Cardiac muscle cell (in vitro differentiated cells and primary cell): ENCODE data around the gene NOVA2. TPM values are rescaled to one million over a fixed set of nuclear protein-coding genes. Genes with fewer than 3 reads are reported as not detected.
A peak's percentile ranks its signal among the peaks of the same experiment; 100 is the strongest.

Experiments
- DNase-seq, 2 donors: peaks; one replicate each; pipeline versions ENCODE4 v3.0.0 to v3.0.0-alpha.2; 2010 to 2017; ENCODE audit warnings: low read depth in 1 of 2, low spot score in 1 of 2
- H3K27ac ChIP-seq: fragments of 200-600 bp; sonication (generic); 2 replicates; pipeline ENCODE4 v1.5.1; 2016
- H3K27me3 ChIP-seq: fragments of 200-600 bp; sonication (generic); 2 replicates; pipeline ENCODE4 v1.6.0; 2016; ENCODE audit warnings: control low read depth
- H3K36me3 ChIP-seq: fragments of 200-600 bp; sonication (generic); 2 replicates; pipeline ENCODE4 v1.5.1; 2016; ENCODE audit warnings: control low read depth
- H3K4me1 ChIP-seq: fragments of 200-600 bp; sonication (generic); 2 replicates; pipeline ENCODE4 v1.8.1; 2017; ENCODE audit warnings: low read depth, mild to moderate bottlenecking, mixed run types
- H3K4me3 ChIP-seq: fragments of 200-600 bp; sonication (generic); 2 replicates; pipeline ENCODE4 v1.5.1; 2016; ENCODE audit warnings: mild to moderate bottlenecking
- H3K9me3 ChIP-seq: fragments of 200-600 bp; sonication (generic); 2 replicates; pipeline ENCODE4 v1.5.1; 2017; ENCODE audit warnings: low read depth, mild to moderate bottlenecking, control low read depth
- CTCF ChIP-seq: IDR thresholded peaks from 2 replicates; pipeline ENCODE4 v1.5.1; 2012; ENCODE audit warnings: low read depth, mild to moderate bottlenecking, low read length
- polyA plus RNA-seq: library from polyadenylated mRNA; unstranded; fragments of >200 nt; fragmentation: Nextera tagmentation; extraction: Ambion mirVana; gene quantifications from 2 replicates; pipeline ENCODE4 v1.2.1, GENCODE V29; 2016
- total RNA-seq: library from RNA; depleted of rRNA; stranded (reverse); fragments of >200 nt; gene quantifications from 2 replicates; pipeline ENCODE4 v1.2.3, GENCODE V29; 2016

Gene NOVA2
- total and polyA plus RNA-seq, 2 experiments from 2014 or later: 0.17 to 0.71 TPM

GRCh38 chr19:45958320-45958719 lies 15.3 kb downstream of the NOVA2 start:
- DNase-seq: no peak

GRCh38 chr19:45955905-45956608 lies 17.6 kb downstream of the NOVA2 start:
- no peaks in the 10 kb centered on the region for H3K36me3 ChIP-seq
- no peak for TF ChIP-seq CTCF
- H3K27me3 ChIP-seq: peaks cover 14% of the 10 kb centered on the region
- no peaks in the 10 kb centered on the region for H3K4me1 ChIP-seq
- peak in 1 of 2 donors; percentile 75 for DNase-seq
- no peaks in the 10 kb centered on the region for H3K9me3 ChIP-seq
- no peak overlapping the region for H3K27ac ChIP-seq
- H3K4me3 ChIP-seq: no peak overlapping the region

More at GRCh38 chr19:45958320-45958719, 15.3 kb downstream of the NOVA2 start:
- Histone ChIP-seq H3K27ac (no peak overlapping the region), H3K4me1 (no peaks in the 10 kb centered on the region), H3K36me3 (no peaks in the 10 kb centered on the region), H3K27me3 (peaks cover 15% of the 10 kb centered on the region), H3K9me3 (no peaks in the 10 kb centered on the region), H3K4me3 (no peak overlapping the region)
- TF ChIP-seq CTCF: no peak

- TF ChIP-seq CTCF: no peak
- no peaks in the 10 kb centered on the region for H3K4me1 ChIP-seq
- H3K4me3 ChIP-seq: no peak overlapping the region
- no peaks in the 10 kb centered on the region for H3K36me3 ChIP-seq
- no peaks in the 10 kb centered on the region for H3K9me3 ChIP-seq
- peak in 1 of 2 donors; percentile 43 for DNase-seq
- H3K27me3 ChIP-seq: peaks cover 7% of the 10 kb centered on the region
- H3K27ac ChIP-seq: no peak overlapping the region
Measured at GRCh38 chr19:45954156-45954555, 19.5 kb downstream of the NOVA2 start.

- no peak for TF ChIP-seq CTCF
- Histone ChIP-seq H3K27me3 (peaks cover 7% of the 10 kb centered on the region), H3K27ac (no peak overlapping the region), H3K4me3 (no peak overlapping the region), H3K9me3 (no peaks in the 10 kb centered on the region), H3K36me3 (no peaks in the 10 kb centered on the region), H3K4me1 (no peaks in the 10 kb centered on the region)
- DNase-seq: no peak
Measured at GRCh38 chr19:45953676-45954075, 20.0 kb downstream of the NOVA2 start.

- peak; percentile 76 to 92 for DNase-seq
- TF ChIP-seq CTCF: no peak
- Histone ChIP-seq H3K36me3 (no peaks in the 10 kb centered on the region), H3K4me3 (peak overlapping the region; percentile 18), H3K27me3 (peaks cover 7% of the 10 kb centered on the region), H3K27ac (no peak overlapping the region), H3K4me1 (no peaks in the 10 kb centered on the region), H3K9me3 (no peaks in the 10 kb centered on the region)
Measured at GRCh38 chr19:45952686-45953505, 20.8 kb downstream of the NOVA2 start.
